IMR-90 (cell line): ENCODE data around the gene SRRM1. TPM values are rescaled to one million over a fixed set of nuclear protein-coding genes. Genes with fewer than 3 reads are reported as not detected.

Source experiments
- ATAC-seq: fragments of 200-7000 bp; cut with Tn5 transposase; 2 replicates; pipeline ENCODE4 v1.9.1; 2020; ENCODE audit warnings: low read depth, mild to moderate bottlenecking, moderate library complexity
- BruUV-seq: library from RNA; stranded (reverse); fragments of 400-500 nt; replicated peaks from 2 replicates; lab custom pipeline; 2021; lab: Mats Ljungman, UMichigan
- CTCF ChIA-PET: fragments of 300-600 bp; formaldehyde crosslinking; extraction: SDS; loops from one replicate; lab custom pipeline; 2021; ENCODE audit warnings: antibody characterized with exemption; lab: Yijun Ruan, JAX
- POLR2A ChIA-PET: fragments of 300-600 bp; sonication (Branson Sonifier 250); formaldehyde crosslinking; loops from one replicate; lab custom pipeline; 2022; ENCODE audit warnings: antibody characterized with exemption; ENCODE audit not compliant: unreplicated experiment; lab: Charles Lee
- DNase-seq: peaks from one replicate; pipeline ENCODE4 v3.0.0; 2013
- H2AFZ ChIP-seq: replicated peaks from 2 replicates; pipeline ENCODE3; 2013; ENCODE audit warnings: low read length, mild to moderate bottlenecking; ENCODE audit not compliant: poor library complexity
- H2AK5ac ChIP-seq: 2 replicates; pipeline ENCODE4 v1.6.1; 2013; ENCODE audit warnings: low read depth, low read length, inconsistent platforms
- H2AK9ac ChIP-seq: replicated peaks from 2 replicates; pipeline ENCODE3; 2013; ENCODE audit warnings: mild to moderate bottlenecking, low read depth, low read length, moderate library complexity; ENCODE audit not compliant: poor library complexity
- H2BK120ac ChIP-seq: 2 replicates; pipeline ENCODE4 v1.6.1; 2013; ENCODE audit warnings: low read depth, low read length, inconsistent platforms
- H2BK15ac ChIP-seq: 3 replicates; pipeline ENCODE4 v1.6.1; 2013; ENCODE audit warnings: low read depth, low read length, inconsistent platforms
- H2BK20ac ChIP-seq: 2 replicates; pipeline ENCODE4 v1.6.1; 2013; ENCODE audit warnings: low read depth, mild to moderate bottlenecking, inconsistent platforms, low read length, moderate library complexity
- H2BK5ac ChIP-seq: 2 replicates; pipeline ENCODE4 v1.6.1; 2013; ENCODE audit warnings: mild to moderate bottlenecking, low read depth, low read length, inconsistent platforms; ENCODE audit not compliant: poor library complexity, severe bottlenecking
- H3K14ac ChIP-seq: replicated peaks from 2 replicates; pipeline ENCODE4 v1.6.1; 2013; ENCODE audit warnings: low read depth, low read length, inconsistent platforms
- H3K18ac ChIP-seq: 2 replicates; pipeline ENCODE4 v1.6.1; 2013; ENCODE audit warnings: low read depth, low read length, control low read depth
- H3K23ac ChIP-seq: 2 replicates; pipeline ENCODE4 v1.6.1; 2013; ENCODE audit warnings: low read depth, low read length, inconsistent platforms
- H3K27ac ChIP-seq: 2 replicates; pipeline ENCODE4 v1.5.1; 2013; ENCODE audit warnings: mild to moderate bottlenecking, control low read depth, low read length; ENCODE audit not compliant: insufficient read depth
- H3K27me3 ChIP-seq: 2 replicates; pipeline ENCODE4 v1.6.1; 2013; ENCODE audit warnings: low read length; ENCODE audit not compliant: control insufficient read depth, insufficient read depth
- H3K36me3 ChIP-seq: 2 replicates; pipeline ENCODE4 v1.6.1; 2013; ENCODE audit warnings: low read length, mixed read lengths; ENCODE audit not compliant: control insufficient read depth, insufficient read depth
- H3K4ac ChIP-seq: 2 replicates; pipeline ENCODE4 v1.6.1; 2013; ENCODE audit warnings: low read depth, low read length, inconsistent platforms
- H3K4me1 ChIP-seq: 2 replicates; pipeline ENCODE4 v1.6.1; 2013; ENCODE audit warnings: low read length, mixed read lengths; ENCODE audit not compliant: control insufficient read depth, insufficient read depth
- H3K4me2 ChIP-seq: 2 replicates; pipeline ENCODE4 v1.6.1; 2013; ENCODE audit warnings: low read depth, mild to moderate bottlenecking, control low read depth, low read length, moderate library complexity
- H3K4me3 ChIP-seq: 2 replicates; pipeline ENCODE4 v1.5.1; 2013; ENCODE audit warnings: low read depth, mild to moderate bottlenecking, control low read depth, low read length, moderate library complexity; ENCODE audit not compliant: insufficient read depth
- H3K56ac ChIP-seq: 2 replicates; pipeline ENCODE4 v1.6.1; 2013; ENCODE audit warnings: low read length, inconsistent platforms; ENCODE audit not compliant: insufficient read depth; ENCODE audit errors: extremely low read depth
- H3K79me1 ChIP-seq, 2 experiments: 2 replicates each; pipeline ENCODE4 v1.6.1; 2013; ENCODE audit warnings: low read length in 2 of 2, inconsistent platforms in 1 of 2, low read depth in 1 of 2
- H3K9ac ChIP-seq: 2 replicates; pipeline ENCODE4 v1.6.1; 2013; ENCODE audit warnings: low read depth, low read length, control low read depth
- H3K9me1 ChIP-seq: 2 replicates; pipeline ENCODE4 v1.6.1; 2013; ENCODE audit warnings: low read length, inconsistent platforms; ENCODE audit not compliant: insufficient read depth
- H3K9me3 ChIP-seq: 2 replicates; pipeline ENCODE4 v1.6.1; 2013; ENCODE audit warnings: low read length; ENCODE audit not compliant: control insufficient read depth, insufficient read depth
- H4K20me1 ChIP-seq: 2 replicates; pipeline ENCODE4 v1.6.1; 2013; ENCODE audit warnings: low read length, inconsistent platforms; ENCODE audit not compliant: insufficient read depth
- H4K5ac ChIP-seq: 2 replicates; pipeline ENCODE4 v1.6.1; 2013; ENCODE audit warnings: mild to moderate bottlenecking, low read depth, low read length, control low read depth
- H4K8ac ChIP-seq, 2 experiments: 2 replicates each; pipeline ENCODE4 v1.6.1; 2013; ENCODE audit warnings: low read depth in 2 of 2, low read length in 2 of 2, control low read depth in 1 of 2, inconsistent platforms in 1 of 2
- H4K91ac ChIP-seq: 2 replicates; pipeline ENCODE4 v1.6.1; 2013; ENCODE audit warnings: low read depth, low read length, inconsistent platforms; ENCODE audit not compliant: insufficient read depth
- BHLHE40 ChIP-seq: fragments of 150-350 bp; IDR thresholded peaks from 2 replicates; pipeline ENCODE4 v1.6.1; 2016; ENCODE audit warnings: mild to moderate bottlenecking, low read depth, low read length
- CTCF ChIP-seq: conservative IDR thresholded peaks from 2 replicates; pipeline ENCODE4 v1.5.1; 2012; ENCODE audit warnings: mild to moderate bottlenecking, low read depth, low read length, improper control_type of control experiment
- ELK1 ChIP-seq: fragments of 150-350 bp; IDR thresholded peaks from 2 replicates; pipeline ENCODE4 v1.6.1; 2016; ENCODE audit warnings: low read depth, mild to moderate bottlenecking, low read length, moderate library complexity, borderline replicate concordance
- FOS ChIP-seq: fragments of 150-350 bp; IDR thresholded peaks from 2 replicates; pipeline ENCODE4 v1.6.1; 2016; ENCODE audit warnings: low read depth, low read length
- RAD21 ChIP-seq: IDR thresholded peaks from 2 replicates; pipeline ENCODE4 v1.6.1; 2012; ENCODE audit warnings: low read length, improper control_type of control experiment
- RCOR1 ChIP-seq: IDR thresholded peaks from 2 replicates; pipeline ENCODE4 v1.6.1; 2012; ENCODE audit warnings: mild to moderate bottlenecking, low read length, improper control_type of control experiment; ENCODE audit not compliant: insufficient replicate concordance
- RFX5 ChIP-seq: IDR thresholded peaks from 2 replicates; pipeline ENCODE4 v1.8.0; 2012; ENCODE audit warnings: low read depth, mild to moderate bottlenecking, low read length, moderate library complexity
- SMC3 ChIP-seq: fragments of 150-350 bp; IDR thresholded peaks from 2 replicates; pipeline ENCODE4 v1.6.1; 2016; ENCODE audit warnings: low read depth, mild to moderate bottlenecking, antibody characterized with exemption, low read length, moderate library complexity
- USF2 ChIP-seq: fragments of 150-350 bp; IDR thresholded peaks from 2 replicates; pipeline ENCODE4 v1.6.1; 2017; ENCODE audit warnings: mild to moderate bottlenecking, antibody characterized with exemption, low read length, low read depth
- WGBS, 2 experiments: methylation state at CpG; one replicate each; pipeline versions ENCODE4 v1.1.5 to v1.1.7; 2013; ENCODE audit warnings: missing lambda C conversion rate in 2 of 2; ENCODE audit not compliant: insufficient read length in 1 of 2; ENCODE audit errors: extremely low coverage in 2 of 2; 5-methylcytosine and 5-hydroxymethylcytosine counted together
- dilution Hi-C: fragments of 300-500 bp; cut with HindIII; formaldehyde crosslinking; loops from one replicate; pipeline ENCODE4 v1.14.3; 2018; ENCODE audit warnings: low sequenced_read_pairs; ENCODE audit not compliant: unreplicated experiment
- in situ Hi-C: fragments of 300-500 bp; cut with MboI; formaldehyde crosslinking; loops from 3 replicates; pipeline ENCODE4 v1.14.3; 2019; ENCODE audit warnings: low sequenced_read_pairs, inconsistent platforms, mixed read lengths
- intact Hi-C: fragments of 100-400 bp; cut with micrococcal nuclease; formaldehyde crosslinking; loops from 2 replicates; pipeline ENCODE4 v1.10.0; 2022
- polyA plus RNA-seq, 3 experiments: library from polyadenylated mRNA; depleted of rRNA; stranded (reverse); fragments of >200 nt; gene quantifications; 2 replicates each; pipeline ENCODE4 v1.2.3, GENCODE V29; 2012; ENCODE audit warnings: low replicate concordance in 1 of 3
- total RNA-seq: library from RNA; depleted of rRNA; stranded (reverse); fragments of >200 nt; gene quantifications from 2 replicates; pipeline ENCODE4 v1.2.3, GENCODE V29; 2012

The SRRM1 gene
- total and polyA plus RNA-seq, 2 of the 4 experiments (the other 2 are of a cell fraction) = 13.6 to 94.1 TPM

DNA sequence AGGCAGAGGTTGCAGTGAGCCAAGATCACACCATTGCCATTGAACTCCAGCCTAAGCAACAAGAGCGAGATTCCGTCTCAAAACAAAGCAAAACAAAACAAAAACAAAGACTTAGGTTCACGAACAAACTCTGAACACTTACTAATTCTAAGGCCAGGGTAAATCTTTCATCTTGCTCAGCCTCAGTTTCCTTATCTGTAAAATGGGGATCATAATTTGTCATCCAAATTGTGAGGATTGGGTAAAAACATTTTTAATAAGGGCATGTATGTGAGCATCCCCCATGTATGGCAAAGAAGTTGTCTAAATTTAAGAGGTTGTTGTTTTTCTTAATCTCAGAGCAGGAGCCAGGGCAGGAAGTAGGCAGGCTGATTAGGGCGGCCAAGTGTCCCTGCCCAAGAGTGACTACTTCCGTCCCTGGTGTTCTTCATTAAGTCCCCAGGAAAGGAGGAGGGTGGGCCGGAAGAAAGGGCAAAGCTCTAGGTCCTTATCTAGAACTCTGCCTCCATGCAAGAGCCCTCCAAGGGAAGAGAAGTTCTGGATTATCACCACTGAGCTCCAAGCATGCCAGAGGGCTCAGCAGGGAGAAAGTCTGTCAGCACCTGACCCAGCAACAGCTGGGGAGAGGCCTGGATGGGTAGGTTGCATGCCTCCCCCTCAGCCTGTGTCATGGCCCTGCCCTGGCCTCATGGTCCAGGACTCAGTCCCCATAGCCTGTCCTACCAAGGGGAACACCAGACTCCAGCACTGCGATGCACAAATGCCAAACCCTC is 52.3 kb downstream of the SRRM1 start:
- H3K9me3 ChIP-seq = no peaks in the 10 kb centered on the region
- no peak overlapping the region for H4K8ac ChIP-seq
- no TSS peak for BruUV-seq
- H3K9me1 ChIP-seq = peaks cover 8% of the 10 kb centered on the region; the same call in 1 of the 2 replicates
- H2BK120ac ChIP-seq = no peak overlapping the region
- ChIA-PET CTCF (no interaction called here), POLR2A (no interaction called here)
- no peaks in the 10 kb centered on the region for H3K27me3 ChIP-seq
- H3K4me2 ChIP-seq = no peak overlapping the region
- H3K18ac ChIP-seq = no peak overlapping the region
- no peak overlapping the region for H3K4ac ChIP-seq
- dilution Hi-C loops = no loop called here
- H3K36me3 ChIP-seq = no peaks in the 10 kb centered on the region
- no peak overlapping the region for H3K4me3 ChIP-seq
- no CpG with 5 or more reads among the region's 7 CpGs for WGBS, 2 experiments
- DNase-seq = no peak
- no peak overlapping the region for H2BK5ac ChIP-seq
- 0 out of 2 replicates have a peak overlapping the region, but pooled peaks have one; percentile 28 for H2BK20ac ChIP-seq
- intact Hi-C loops = no loop called here
- 0 out of 2 replicates have a peak overlapping the region, but pooled peaks have one; percentile 23 for H4K5ac ChIP-seq
- in situ Hi-C loops = no loop called here
- H3K9ac ChIP-seq = no peak overlapping the region
- peak overlapping the region; percentile 47 for H2AK5ac ChIP-seq
- no peaks in the 10 kb centered on the region for H3K79me1 ChIP-seq
- H3K14ac ChIP-seq = no peak overlapping the region
- peak overlapping the region; percentile 32 for H2AFZ ChIP-seq
- ATAC-seq = no peak
- H4K20me1 ChIP-seq = no peaks in the 10 kb centered on the region; the same call in 1 of the 2 replicates
- no peak overlapping the region for H4K91ac ChIP-seq
- no peak overlapping the region for H3K23ac ChIP-seq
- H3K27ac ChIP-seq = no peak overlapping the region
- H2BK15ac ChIP-seq = no peak overlapping the region; the same call in 2 of the 3 replicates
- TF ChIP-seq RFX5 (no peak), BHLHE40 (no peak), FOS (no peak), SMC3 (no peak), CTCF (no peak), ELK1 (no peak), USF2 (no peak), RAD21 (no peak), RCOR1 (no peak)
- H3K56ac ChIP-seq = no peak overlapping the region
- peak overlapping the region; percentile 55 for H2AK9ac ChIP-seq
- H3K4me1 ChIP-seq = peaks cover 9% of the 10 kb centered on the region
